ENCODE measurements around the gene MORF4L1.

GRCh38 chr15:78931439-78932257 lies 59.0 kb downstream of the MORF4L1 start:
- TF ChIP-seq, protein P1, sequence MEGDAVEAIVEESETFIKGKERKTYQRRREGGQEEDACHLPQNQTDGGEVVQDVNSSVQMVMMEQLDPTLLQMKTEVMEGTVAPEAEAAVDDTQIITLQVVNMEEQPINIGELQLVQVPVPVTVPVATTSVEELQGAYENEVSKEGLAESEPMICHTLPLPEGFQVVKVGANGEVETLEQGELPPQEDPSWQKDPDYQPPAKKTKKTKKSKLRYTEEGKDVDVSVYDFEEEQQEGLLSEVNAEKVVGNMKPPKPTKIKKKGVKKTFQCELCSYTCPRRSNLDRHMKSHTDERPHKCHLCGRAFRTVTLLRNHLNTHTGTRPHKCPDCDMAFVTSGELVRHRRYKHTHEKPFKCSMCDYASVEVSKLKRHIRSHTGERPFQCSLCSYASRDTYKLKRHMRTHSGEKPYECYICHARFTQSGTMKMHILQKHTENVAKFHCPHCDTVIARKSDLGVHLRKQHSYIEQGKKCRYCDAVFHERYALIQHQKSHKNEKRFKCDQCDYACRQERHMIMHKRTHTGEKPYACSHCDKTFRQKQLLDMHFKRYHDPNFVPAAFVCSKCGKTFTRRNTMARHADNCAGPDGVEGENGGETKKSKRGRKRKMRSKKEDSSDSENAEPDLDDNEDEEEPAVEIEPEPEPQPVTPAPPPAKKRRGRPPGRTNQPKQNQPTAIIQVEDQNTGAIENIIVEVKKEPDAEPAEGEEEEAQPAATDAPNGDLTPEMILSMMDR (IDR thresholded peaks at IDR 0.05): no peak
- no peak for TF ChIP-seq POLR2A (IDR thresholded peaks at IDR 0.05)

All from uterus (tissue), 2 donors.